H1 (cell line): ENCODE measurements around the gene VAV2. TPM values are rescaled to one million over a fixed set of nuclear protein-coding genes. Genes with fewer than 3 reads are reported as not detected.

ENCODE experiments used
- CTCF ChIA-PET: fragments of 300-600 bp; sonication (Branson Sonifier 250); formaldehyde crosslinking; loops from one replicate; lab custom pipeline; 2021; ENCODE audit not compliant: partially characterized antibody; lab: Charles Lee
- POLR2A ChIA-PET: fragments of 300-600 bp; sonication (Branson Sonifier 250); formaldehyde crosslinking; loops from one replicate; lab custom pipeline; 2021; ENCODE audit warnings: inconsistent platforms; ENCODE audit not compliant: partially characterized antibody; lab: Charles Lee
- DNase-seq, 2 experiments: peaks; one replicate each; pipeline versions ENCODE4 v3.0.0 to v3.0.0-alpha.2; 2010 to 2022; ENCODE audit warnings: low spot score in 2 of 2, low read depth in 1 of 2, mixed read lengths in 1 of 2
- FAIRE-seq: peaks from 2 replicates; lab custom pipeline; 2011; peaks lifted over from hg19 to GRCh38; lab: Jason Lieb, UNC
- H2AFZ ChIP-seq: 2 replicates; pipeline ENCODE4 v1.8.1; 2012; ENCODE audit warnings: low read length, inconsistent platforms
- H2AK5ac ChIP-seq: 2 replicates; pipeline ENCODE4 v1.6.1; 2013; ENCODE audit warnings: low read depth, low read length
- H2BK120ac ChIP-seq: replicated peaks from 2 replicates; pipeline ENCODE3; 2013; ENCODE audit warnings: low read depth, low read length, inconsistent platforms
- H2BK12ac ChIP-seq: 2 replicates; pipeline ENCODE4 v1.6.1; 2013; ENCODE audit warnings: low read depth, low read length
- H2BK15ac ChIP-seq: 2 replicates; pipeline ENCODE4 v1.6.1; 2013; ENCODE audit warnings: low read length
- H2BK20ac ChIP-seq: 2 replicates; pipeline ENCODE4 v1.6.1; 2013; ENCODE audit warnings: low read length
- H2BK5ac ChIP-seq: 2 replicates; pipeline ENCODE4 v1.6.1; 2013; ENCODE audit warnings: low read depth, low read length
- H3K14ac ChIP-seq: 2 replicates; pipeline ENCODE4 v1.6.1; 2013; ENCODE audit warnings: inconsistent platforms; ENCODE audit not compliant: insufficient read length
- H3K18ac ChIP-seq: 2 replicates; pipeline ENCODE4 v1.6.1; 2013; ENCODE audit warnings: low read length; ENCODE audit errors: extremely low read depth
- H3K23ac ChIP-seq: 2 replicates; pipeline ENCODE4 v1.6.1; 2013; ENCODE audit warnings: inconsistent platforms; ENCODE audit not compliant: insufficient read length
- H3K23me2 ChIP-seq: 2 replicates; pipeline ENCODE4 v1.6.1; 2013; ENCODE audit warnings: low read depth, low read length
- H3K27ac ChIP-seq: 2 replicates; pipeline ENCODE4 v1.6.1; 2011; ENCODE audit warnings: low read depth, low read length, inconsistent platforms
- H3K27me3 ChIP-seq, 4 experiments: replicated peaks in 1 of 4; 1 replicate in 1 of 4; 2 replicates in 3 of 4; pipeline versions ENCODE4 v1.6.1 to v1.8.1; 2011 to 2013; ENCODE audit warnings: low read length in 3 of 4, mild to moderate bottlenecking in 3 of 4, inconsistent platforms in 2 of 4, mixed read lengths in 2 of 4, moderate library complexity in 1 of 4; ENCODE audit not compliant: control insufficient read depth in 3 of 4, insufficient read depth in 3 of 4; ENCODE audit errors: extremely low read depth in 1 of 4
- H3K36me3 ChIP-seq, 4 experiments: 2 replicates each; pipeline versions ENCODE4 v1.6.1 to v1.8.1; 2011 to 2013; ENCODE audit warnings: mild to moderate bottlenecking in 4 of 4, low read length in 3 of 4, moderate library complexity in 2 of 4, control low read depth in 1 of 4, inconsistent platforms in 1 of 4; ENCODE audit not compliant: insufficient read depth in 4 of 4, control insufficient read depth in 2 of 4
- H3K4ac ChIP-seq: replicated peaks from 2 replicates; pipeline ENCODE3; 2013; ENCODE audit warnings: low read length, low read depth, mixed read lengths, inconsistent platforms; ENCODE audit not compliant: insufficient read length
- H3K4me1 ChIP-seq, 4 experiments: replicated peaks in 1 of 4; 1 replicate in 1 of 4; 2 replicates in 3 of 4; pipeline versions ENCODE4 v1.6.1 to v1.8.1; 2011 to 2013; ENCODE audit warnings: low read length in 3 of 4, inconsistent platforms in 2 of 4, mixed read lengths in 1 of 4; ENCODE audit not compliant: insufficient read depth in 4 of 4, control insufficient read depth in 3 of 4
- H3K4me2 ChIP-seq, 2 experiments: 2 replicates each; pipeline versions ENCODE4 v1.6.1 to v1.8.1; 2011 to 2013; ENCODE audit warnings: low read depth in 2 of 2, low read length in 2 of 2, control low read depth in 1 of 2, inconsistent platforms in 1 of 2, mild to moderate bottlenecking in 1 of 2; ENCODE audit not compliant: insufficient read depth in 1 of 2
- H3K4me3 ChIP-seq, 4 experiments: fragments of 200-600, 300-600 bp in 1 of 4; sonication (generic), shearing (Covaris generic), sonication (Bioruptor Twin) in 1 of 4; 2 replicates each; pipeline versions ENCODE4 v1.5.1 to v1.8.1; 2011 to 2016; ENCODE audit warnings: low read length in 4 of 4, low read depth in 3 of 4, control low read depth in 2 of 4, inconsistent platforms in 2 of 4, mild to moderate bottlenecking in 2 of 4, mixed read lengths in 1 of 4, moderate library complexity in 1 of 4; ENCODE audit not compliant: insufficient read depth in 2 of 4; ENCODE audit errors: extremely low read depth in 1 of 4
- H3K56ac ChIP-seq: replicated peaks from 2 replicates; pipeline ENCODE3; 2013; ENCODE audit warnings: low read depth, mild to moderate bottlenecking, mixed read lengths, low read length, inconsistent platforms; ENCODE audit not compliant: insufficient read length
- H3K79me1 ChIP-seq: 2 replicates; pipeline ENCODE4 v1.6.1; 2013; ENCODE audit warnings: low read depth, low read length, control low read depth
- H3K79me2 ChIP-seq, 2 experiments: 2 replicates each; pipeline versions ENCODE4 v1.6.1 to v1.8.1; 2012 to 2013; ENCODE audit warnings: low read length in 2 of 2, mild to moderate bottlenecking in 2 of 2, inconsistent platforms in 1 of 2; ENCODE audit not compliant: insufficient read depth in 2 of 2, control insufficient read depth in 1 of 2
- H3K9ac ChIP-seq, 4 experiments: replicated peaks in 1 of 4; 1 replicate in 1 of 4; 2 replicates in 3 of 4; pipeline versions ENCODE4 v1.6.1 to v1.8.1; 2011 to 2013; ENCODE audit warnings: low read depth in 3 of 4, low read length in 3 of 4, control low read depth in 2 of 4, mild to moderate bottlenecking in 2 of 4, moderate library complexity in 2 of 4, inconsistent platforms in 1 of 4; ENCODE audit errors: extremely low read depth in 1 of 4
- H3K9me3 ChIP-seq, 2 experiments: 2 replicates each; pipeline versions ENCODE4 v1.6.1 to v1.8.1; 2012 to 2013; ENCODE audit warnings: mild to moderate bottlenecking in 2 of 2, moderate library complexity in 2 of 2, control low read depth in 1 of 2, inconsistent platforms in 1 of 2, low read depth in 1 of 2, low read length in 1 of 2, mixed read lengths in 1 of 2; ENCODE audit not compliant: insufficient read depth in 2 of 2
- H4K20me1 ChIP-seq, 2 experiments: replicated peaks in 1 of 2; 2 replicates each; pipeline versions ENCODE3 to v1.8.1; 2011 to 2013; ENCODE audit warnings: inconsistent platforms in 2 of 2, low read length in 2 of 2, mild to moderate bottlenecking in 1 of 2; ENCODE audit not compliant: insufficient read depth in 2 of 2, control insufficient read depth in 1 of 2
- H4K5ac ChIP-seq: 2 replicates; pipeline ENCODE4 v1.6.1; 2013; ENCODE audit warnings: low read length, low read depth, mixed read lengths, inconsistent platforms; ENCODE audit not compliant: insufficient read length
- H4K8ac ChIP-seq: 2 replicates; pipeline ENCODE4 v1.8.0; 2013; ENCODE audit warnings: mild to moderate bottlenecking, moderate library complexity, low read length, inconsistent platforms; ENCODE audit not compliant: insufficient read depth; ENCODE audit errors: extremely low read depth
- H4K91ac ChIP-seq: replicated peaks from 2 replicates; pipeline ENCODE3; 2013; ENCODE audit warnings: low read length, mixed read lengths, inconsistent platforms; ENCODE audit not compliant: insufficient read length
- BACH1 ChIP-seq: IDR thresholded peaks from 2 replicates; pipeline ENCODE4 v1.6.1; 2012; ENCODE audit warnings: low read length, improper control_type of control experiment
- BRCA1 ChIP-seq: IDR thresholded peaks from 2 replicates; pipeline ENCODE4 v1.6.1; 2012; ENCODE audit warnings: low read depth, low read length, improper control_type of control experiment
- CBX8 ChIP-seq: fragments of 300-800, 300-1000 bp; sonication (generic); IDR thresholded peaks from 2 replicates; pipeline ENCODE4 v1.7.1; 2016; ENCODE audit warnings: low read depth, low read length, borderline replicate concordance
- EGR1 ChIP-seq: IDR thresholded peaks from 2 replicates; pipeline ENCODE4 v1.6.1; 2011; ENCODE audit warnings: low read depth, low read length, borderline replicate concordance
- EZH2 ChIP-seq: fragments of 200-600 bp; sonication (generic); IDR thresholded peaks from 2 replicates; pipeline ENCODE4 v1.7.1; 2012; ENCODE audit warnings: low read depth, mild to moderate bottlenecking, moderate library complexity, low read length, inconsistent platforms; ENCODE audit not compliant: severe bottlenecking
- MAX ChIP-seq: IDR thresholded peaks from 2 replicates; pipeline ENCODE4 v1.6.1; 2012; ENCODE audit warnings: inconsistent platforms
- RNF2 ChIP-seq: fragments of 200-900, 300-1000 bp; sonication (generic); IDR thresholded peaks from 2 replicates; pipeline ENCODE4 v1.7.1; 2016; ENCODE audit warnings: borderline replicate concordance, low read depth, mild to moderate bottlenecking, antibody characterized with exemption, low read length; ENCODE audit not compliant: poor library complexity, severe bottlenecking; ENCODE audit errors: missing control alignments
- SIX5 ChIP-seq: IDR thresholded peaks from 2 replicates; pipeline ENCODE4 v1.6.1; 2011; ENCODE audit warnings: mild to moderate bottlenecking, low read depth, low read length
- TAF1 ChIP-seq: IDR thresholded peaks from 2 replicates; pipeline ENCODE4 v1.6.1; 2011; ENCODE audit warnings: mild to moderate bottlenecking, low read depth, low read length
- USF2 ChIP-seq: IDR thresholded peaks from 2 replicates; pipeline ENCODE4 v1.6.1; 2011; ENCODE audit warnings: low read length, improper control_type of control experiment
- ZNF274 ChIP-seq: IDR thresholded peaks from 2 replicates; pipeline ENCODE4 v1.7.0; 2012; ENCODE audit warnings: low read length, borderline replicate concordance; ENCODE audit errors: extremely low read depth
- WGBS, 2 experiments: shearing (Covaris generic) in 1 of 2; methylation state at CpG; one replicate each; pipeline versions ENCODE4 v1.1.6 to v1.1.7; 2013 to 2015; ENCODE audit warnings: low lambda C conversion rate in 2 of 2, mixed read lengths in 2 of 2, inconsistent platforms in 1 of 2, low coverage in 1 of 2, missing lambda C conversion rate in 1 of 2; ENCODE audit not compliant: insufficient replicate concordance in 2 of 2, insufficient coverage in 1 of 2, insufficient read length in 1 of 2; ENCODE audit errors: extremely low coverage in 1 of 2, missing lambda C conversion rate in 1 of 2; 5-methylcytosine and 5-hydroxymethylcytosine counted together
- polyA plus RNA-seq, 7 experiments: library from polyadenylated mRNA; depleted of rRNA in 3 of 7; stranded (reverse) in 5 of 7; unstranded in 2 of 7; fragments of >200 nt in 5 of 7; fragments of 200-250 nt in 2 of 7; gene quantifications; 1 replicate in 5 of 7; 2 replicates in 1 of 7; 4 replicates in 1 of 7; pipeline versions ENCODE4 v1.2.1 to v1.2.3, GENCODE V29; 2011 to 2013; ENCODE audit warnings: missing spikeins in 2 of 7, mixed read lengths in 2 of 7
- total RNA-seq: library from RNA; stranded (reverse); fragmentation: NEBNext Ultra II Directional; extraction: Animal tissue kit (Norgen Biotek cat#: 25700); gene quantifications from 2 replicates; pipeline ENCODE4 v1.2.1, GENCODE V29; 2021

Gene VAV2
- total and polyA plus RNA-seq, 2 of the 8 experiments (the other 6 are each of a cell fraction or from before 2014, with no cell fraction given), result 13.6 to 37.6 TPM

GRCh38 chr9:133982971-133983720 lies 9.0 kb downstream of the VAV2 start:
- Histone ChIP-seq H3K56ac (no peak overlapping the region), H2BK20ac (no peak overlapping the region), H2AFZ (no peak overlapping the region), H3K9ac (no peak overlapping the region; a peak in 1 of 7 replicates), H4K5ac (no peak overlapping the region), H3K4me1 (peaks cover 0 to 16% (median 8%) of the 10 kb centered on the region in 4 experiments; a peak in 5 of 7 replicates), H3K18ac (no peak overlapping the region), H3K27me3 (no peaks in the 10 kb centered on the region), H3K4ac (peak overlapping the region; percentile 69), H2AK5ac (no peak overlapping the region), H3K79me1 (peaks cover 18% of the 10 kb centered on the region), H4K91ac (no peak overlapping the region), H3K14ac (no peak overlapping the region), H2BK5ac (no peak overlapping the region), H3K79me2 (peaks cover 11 to 97% of the 10 kb centered on the region in 2 experiments; a peak in 3 of 4 replicates), H3K36me3 (no peaks in the 10 kb centered on the region), H2BK12ac (no peak overlapping the region), H3K27ac (no peak overlapping the region), H3K23ac (no peak overlapping the region), H3K4me3 (no peak overlapping the region), H3K23me2 (no peaks in the 10 kb centered on the region), H4K8ac (peak overlapping the region; percentile 74), H3K9me3 (no peaks in the 10 kb centered on the region), H2BK15ac (no peak overlapping the region), H2BK120ac (no peak overlapping the region), H4K20me1 (peaks cover 39 to 49% of the 10 kb centered on the region in 2 experiments), H3K4me2 (no peak overlapping the region)
- ChIA-PET CTCF (interaction anchor here (0.9 to 3.7 kb wide), 2 partner anchors 11 to 190 kb away, joined by 3 to 21 read pairs; no protein-coding TSS in a partner anchor), POLR2A (no interaction called here)
- FAIRE-seq (no peak), DNase-seq (no peak)
- WGBS, 2 experiments, result 93% methylated on average over 21 of the region's 25 CpGs; no CpG with 5 or more reads in 1 of the 2 experiments
- TF ChIP-seq BRCA1 (no peak), SIX5 (no peak), CBX8 (no peak), USF2 (no peak), EGR1 (no peak), ZNF274 (no peak), EZH2 (no peak), MAX (no peak), RNF2 (no peak), TAF1 (no peak), BACH1 (no peak)
